K562 (cell line): ENCODE data around the gene FAM184B. TPM values are rescaled to one million over a fixed set of nuclear protein-coding genes. Genes with fewer than 3 reads are reported as not detected.

Experiments
- ARID3B ChIP-seq: fragments of 250-450 bp; sonication (Bioruptor Pico); IDR thresholded peaks from 2 replicates; pipeline ENCODE4 v1.4.0; 2020; ENCODE audit warnings: borderline replicate concordance
- ARID4B ChIP-seq: sonication (generic); formaldehyde crosslinking; IDR thresholded peaks from 2 replicates; pipeline ENCODE4 v1.8.0; 2022; ENCODE audit warnings: mild to moderate bottlenecking, missing genetic modification reagents
- EP400 ChIP-seq: fragments of 450-650 bp; IDR thresholded peaks from 2 replicates; pipeline ENCODE4 v1.6.1; 2017; ENCODE audit warnings: antibody characterized with exemption, mild to moderate bottlenecking, moderate library complexity
- FOXK2 ChIP-seq, 2 experiments: fragments of 450-650 bp; IDR thresholded peaks in 1 of 2; conservative IDR thresholded peaks in 1 of 2; 2 replicates each; pipeline ENCODE4 v1.6.1; 2016; ENCODE audit warnings: low read depth in 2 of 2, mild to moderate bottlenecking in 1 of 2
- HDAC6 ChIP-seq: IDR thresholded peaks from 2 replicates; pipeline ENCODE4 v1.6.1; 2012; ENCODE audit warnings: low read depth, mild to moderate bottlenecking, control low read depth, inconsistent platforms, low read length, moderate library complexity
- KAT2B ChIP-seq: IDR thresholded peaks from one replicate; pipeline ENCODE4 v1.6.1; 2012; ENCODE audit warnings: low read depth, mild to moderate bottlenecking, control low read depth, inconsistent platforms, low read length, moderate library complexity
- RAD51 ChIP-seq: fragments of 450-650 bp; IDR thresholded peaks from 2 replicates; pipeline ENCODE4 v1.7.1; 2016; ENCODE audit warnings: low read depth, mild to moderate bottlenecking, borderline replicate concordance
- RFX7 ChIP-seq: fragments of 250-450 bp; sonication (Bioruptor Pico); IDR thresholded peaks from 2 replicates; pipeline ENCODE4 v1.5.1; 2021; ENCODE audit warnings: mild to moderate bottlenecking
- RUNX1 ChIP-seq: sonication (generic); IDR thresholded peaks from 2 replicates; pipeline ENCODE4 v1.6.1; 2016; ENCODE audit warnings: antibody characterized with exemption, low read depth
- SIRT6 ChIP-seq: IDR thresholded peaks from one replicate; pipeline ENCODE4 v1.6.1; 2012; ENCODE audit warnings: low read depth, mild to moderate bottlenecking, control low read depth, inconsistent platforms, low read length, moderate library complexity
- ZNF140 ChIP-seq: fragments of 250-450 bp; sonication (Bioruptor Pico); IDR thresholded peaks from 2 replicates; pipeline ENCODE4 v1.8.0; 2021; ENCODE audit warnings: moderate library complexity, mild to moderate bottlenecking, inconsistent platforms
- ZNF143 ChIP-seq: sonication (generic); formaldehyde crosslinking; IDR thresholded peaks from 2 replicates; pipeline ENCODE4 v1.9.0; 2022; ENCODE audit warnings: mild to moderate bottlenecking, missing genetic modification reagents
- ZNF395 ChIP-seq: fragments of 200-800 bp; sonication (Bioruptor generic); IDR thresholded peaks from 2 replicates; pipeline ENCODE4 v1.6.1; 2017; ENCODE audit warnings: missing genetic modification characterization, missing compliant biosample characterization
- ZNF398 ChIP-seq: fragments of 250-450 bp; sonication (Bioruptor Pico); IDR thresholded peaks from 2 replicates; pipeline ENCODE4 v1.8.0; 2021; ENCODE audit warnings: moderate library complexity, mild to moderate bottlenecking, inconsistent platforms
- ZNF449 ChIP-seq: fragments of 250-450 bp; sonication (Bioruptor Pico); IDR thresholded peaks from 2 replicates; pipeline ENCODE4 v1.8.0; 2022; ENCODE audit warnings: moderate library complexity, mild to moderate bottlenecking, inconsistent platforms
- ZNF699 ChIP-seq: fragments of 250-450 bp; sonication (Bioruptor Pico); IDR thresholded peaks from 2 replicates; pipeline ENCODE4 v1.8.0; 2021; ENCODE audit warnings: mild to moderate bottlenecking, moderate library complexity; ENCODE audit not compliant: insufficient replicate concordance
- polyA plus RNA-seq, 8 experiments: library from polyadenylated mRNA; depleted of rRNA in 4 of 8; stranded (reverse) in 5 of 8; unstranded in 3 of 8; fragments of >200 nt; fragmentation: Nextera tagmentation in 2 of 8; fragmentation: Illumina TruSeq in 1 of 8; extraction: Ambion mirVana in 2 of 8; extraction: Trizol in 1 of 8; gene quantifications; 2 replicates each; pipeline versions ENCODE4 v1.2.1 to v1.2.3, GENCODE V29; 2011 to 2014; ENCODE audit warnings: inconsistent platforms in 1 of 8, missing spikeins in 1 of 8
- total RNA-seq, 7 experiments: library from RNA; depleted of rRNA in 6 of 7; stranded (reverse); fragments of >200 nt in 6 of 7; fragmentation: Illumina TruSeq in 2 of 7; extraction: Trizol in 2 of 7; gene quantifications; 2 replicates each; pipeline versions ENCODE4 v1.2.1 to v1.2.3, GENCODE V29; 2011 to 2021; ENCODE audit warnings: low replicate concordance in 1 of 7

FAM184B gene
- total and polyA plus RNA-seq, 9 of the 15 experiments (the other 6 are each of a cell fraction or from before 2014, with no cell fraction given) = not detected

GRCh38 chr4:17670423-17670822, 111.0 kb downstream of the FAM184B start (continued):
- TF ChIP-seq ARID4B (CRISPR knock-in tag) = no peak
- no peak for TF ChIP-seq ZNF140 (CRISPR knock-in tag)
- TF ChIP-seq SIRT6 = no peak
- no peak for TF ChIP-seq ARID3B (CRISPR knock-in tag)
- TF ChIP-seq KAT2B = no peak
- TF ChIP-seq RAD51 = no peak
- no peak for TF ChIP-seq HDAC6
- no peak for TF ChIP-seq ZNF699 (CRISPR knock-in tag)
- no peak for TF ChIP-seq FOXK2 (conservative IDR thresholded peaks at IDR 0.05 in 1 of 2, IDR thresholded peaks at IDR 0.05 in 1 of 2; ENCODE audit: low read depth in 2 of 2)
- no peak for TF ChIP-seq ZNF398
- no peak; the same call in 1 of the 2 replicates for TF ChIP-seq ZNF395
- TF ChIP-seq ZNF449 (CRISPR knock-in tag) = no peak
- TF ChIP-seq RFX7 (CRISPR knock-in tag) = no peak
- no peak for TF ChIP-seq EP400
- TF ChIP-seq ZNF143 (CRISPR knock-in tag) = no peak
- no peak for TF ChIP-seq RUNX1
